Transverse colon (tissue), 4 donors: ENCODE data around the gene SMARCC1. TPM values are rescaled to one million over a fixed set of nuclear protein-coding genes. Genes with fewer than 3 reads are reported as not detected.
"Not testable (repeated sequence)": the region's sequence is repeated elsewhere in the genome, so short reads cannot be mapped to it uniquely, and the experiment has no call there.

Source experiments
- DNase-seq: peaks from one replicate; pipeline ENCODE4 v3.0.0-alpha.2; 2019
- H3K27ac ChIP-seq, 4 donors: fragments of 200-600 bp; sonication (generic); 2 replicates each; pipeline ENCODE4 v1.5.1; 2016 to 2018; ENCODE audit warnings: inconsistent platforms in 4 of 4
- H3K27me3 ChIP-seq: fragments of 200-600 bp; sonication (generic); 2 replicates; pipeline ENCODE4 v1.5.1; 2017; ENCODE audit warnings: inconsistent platforms
- H3K36me3 ChIP-seq, 4 donors: fragments of 200-600 bp; sonication (generic); 2 replicates each; pipeline ENCODE4 v1.5.1; 2017 to 2019; ENCODE audit warnings: inconsistent platforms in 4 of 4
- H3K4me1 ChIP-seq, 4 donors: fragments of 200-600 bp; sonication (generic); 2 replicates each; pipeline ENCODE4 v1.5.1; 2017 to 2020; ENCODE audit warnings: inconsistent platforms in 4 of 4
- H3K4me3 ChIP-seq, 4 donors: fragments of 200-600 bp; sonication (generic); 1 replicate in 1 of 4; 2 replicates in 3 of 4; pipeline versions ENCODE4 v1.5.1 to v1.6.1; 2017 to 2019; ENCODE audit warnings: inconsistent platforms in 4 of 4
- H3K9me3 ChIP-seq, 2 donors: fragments of 200-600 bp; sonication (generic); 2 replicates each; pipeline ENCODE4 v1.5.1; 2017 to 2019; ENCODE audit warnings: inconsistent platforms in 2 of 2
- CTCF ChIP-seq, 5 experiments: fragments of 200-600 bp in 3 of 5; fragments of 450-650 bp in 2 of 5; sonication (generic) in 3 of 5; IDR thresholded peaks; 1 replicate in 2 of 5; 2 replicates in 3 of 5; pipeline ENCODE4 v1.5.1; 2016 to 2017; ENCODE audit warnings: antibody characterized with exemption in 5 of 5, inconsistent platforms in 3 of 5, mild to moderate bottlenecking in 2 of 5, moderate library complexity in 1 of 5
- EP300 ChIP-seq: sonication (generic); formaldehyde crosslinking; IDR thresholded peaks from one replicate; pipeline ENCODE4 v1.6.1; 2017; ENCODE audit warnings: antibody characterized with exemption, low read depth
- POLR2A ChIP-seq: fragments of 450-650 bp; IDR thresholded peaks from one replicate; pipeline ENCODE4 v1.6.1; 2016; ENCODE audit warnings: antibody characterized with exemption, mild to moderate bottlenecking, moderate library complexity
- POLR2AphosphoS5 ChIP-seq, 3 donors: sonication (generic); formaldehyde crosslinking; IDR thresholded peaks; one replicate each; pipeline ENCODE4 v1.6.1; 2016; ENCODE audit warnings: antibody characterized with exemption in 3 of 3
- WGBS, 2 donors: methylation state at CpG; one replicate each; pipeline ENCODE4 v1.1.5; 2018; ENCODE audit warnings: low coverage in 1 of 2; 5-methylcytosine and 5-hydroxymethylcytosine counted together
- in situ Hi-C, 4 donors: fragments of 200-750 bp; cut with MboI; loops; one replicate each; pipeline versions ENCODE4 v1.15.0 to v1.15.1; 2017; ENCODE audit warnings: low sequenced_read_pairs in 3 of 4, low pct_ligation_motif_present in 1 of 4, low pct_unique_long_range_greater_than_20kb in 1 of 4
- intact Hi-C: fragments of 100-400 bp; cut with DNase I; formaldehyde crosslinking; loops from one replicate; pipeline ENCODE4 v1.15.1; 2023; ENCODE audit warnings: low total_unique reads
- total RNA-seq, 4 donors: library from RNA; depleted of rRNA; stranded (reverse); fragments of >200 nt; gene quantifications; one replicate each; pipeline ENCODE4 v1.1.0, GENCODE V29; 2016

Gene SMARCC1
- 10 to 100 TPM; 21.3 to 70.8 (median 45.0) TPM for total RNA-seq

GRCh38 chr3:47781685-47782445, at the start of gene SMARCC1:
Gene SMARCC1, minus strand, starts transcription at chr3:47781893. Its CDS starts 96 bp downstream, at chr3:47781797.
- intact Hi-C loops: no loop called here
- Histone ChIP-seq H3K27me3 (no peaks in the 10 kb centered on the region), H3K4me3 (peak within 1 kb of the TSS; percentile 88 to 95 (median 94)), H3K9me3 (no peaks in the 10 kb centered on the region), H3K4me1 (peaks cover 10 to 34% (median 28%) of the 10 kb centered on the region in 4 donors), H3K27ac (peak within 1 kb of the TSS; percentile 94 to 99 (median 96)), H3K36me3 (no peaks in the 10 kb centered on the region)
- TF ChIP-seq EP300: peak; percentile 5
- peak; percentile 96 for TF ChIP-seq POLR2A
- TF ChIP-seq CTCF (IDR thresholded peaks at IDR 0.05): peak in 4 of 5 experiments; percentile 8 to 48 (median 27)
- TF ChIP-seq POLR2AphosphoS5 (IDR thresholded peaks at IDR 0.05): peak; percentile 96 to 99 (median 99)
- WGBS, 2 donors: 0% methylated on average over 74 of the region's 79 CpGs; no CpG with 5 or more reads in 1 of the 2 donors
- in situ Hi-C loops: loop anchor here in 2 of 4 donors (10.0 to 25.0 kb wide), 2 partner anchors 257 to 370 kb away; no protein-coding TSS in a partner anchor
- peak; percentile 99 for DNase-seq

DNA sequence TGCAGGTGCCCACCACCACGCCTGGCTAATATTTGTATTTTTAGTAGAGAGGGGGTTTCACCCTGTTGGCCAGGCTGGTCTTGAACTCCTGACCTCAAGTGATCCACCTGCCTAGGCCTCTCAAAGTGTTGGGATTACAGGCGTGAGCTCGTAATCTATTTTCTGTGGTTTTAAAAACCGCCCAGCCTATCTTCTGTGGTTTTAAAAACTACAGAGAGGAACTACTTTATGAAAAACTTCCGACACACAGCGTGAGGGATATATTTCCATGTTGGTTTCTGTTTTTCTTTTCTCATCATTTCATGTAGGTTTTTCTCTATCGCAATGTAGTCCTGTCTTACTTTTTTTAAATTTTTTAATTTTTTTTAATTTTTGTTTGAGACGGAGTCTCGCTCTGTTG, 47.8 kb upstream of the SMARCC1 start:
- WGBS, 2 donors: 67 to 81% methylated on average over 6 to 9 of the region's 9 CpGs
- intact Hi-C loops: not testable (repeated sequence)

DNA sequence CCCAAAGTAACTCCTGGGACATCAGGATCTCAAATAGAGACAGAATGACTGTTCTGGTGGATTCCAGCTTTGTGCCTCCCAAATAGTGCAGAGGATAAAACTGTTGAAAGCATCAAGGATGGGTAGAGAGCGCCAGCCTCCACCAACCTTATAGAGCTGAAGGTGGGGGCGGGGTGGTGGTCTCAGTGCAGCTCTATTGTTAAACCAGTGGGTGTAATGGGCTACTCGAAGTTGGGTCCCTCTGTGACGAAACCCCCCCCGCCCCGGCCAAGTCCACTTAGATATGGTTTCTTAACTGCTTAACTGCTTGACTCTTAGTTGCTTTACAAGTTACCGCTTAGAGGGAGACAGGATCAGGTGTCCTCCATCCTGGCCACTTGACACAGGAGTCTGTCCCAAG, 43.9 kb upstream of the SMARCC1 start:
- TF ChIP-seq POLR2AphosphoS5 (IDR thresholded peaks at IDR 0.05) (no peak), EP300 (no peak), CTCF (IDR thresholded peaks at IDR 0.05) (no peak), POLR2A (no peak)
- intact Hi-C loops (no loop called here), in situ Hi-C loops (loop anchor here in 2 of 4 donors (25.0 kb wide), 2 partner anchors 162 to 337 kb away; no protein-coding TSS in a partner anchor)
- Histone ChIP-seq H3K27me3 (no peaks in the 10 kb centered on the region), H3K4me3 (peak overlapping the region; percentile 90 to 99 (median 96)), H3K9me3 (no peaks in the 10 kb centered on the region), H3K36me3 (peaks cover 0 to 30% (median 15%) of the 10 kb centered on the region in 4 donors), H3K27ac (peak overlapping the region; percentile 85 to 89 (median 88)), H3K4me1 (peaks cover 8 to 20% (median 20%) of the 10 kb centered on the region in 4 donors)
- no peak for DNase-seq
- WGBS, 2 donors: 21% methylated on average over 7 of the region's 7 CpGs; no CpG with 5 or more reads in 1 of the 2 donors

More for the DNA sequence above, 47.8 kb upstream of the SMARCC1 start:
- not testable (repeated sequence) for H3K4me3 ChIP-seq, DNase-seq, H3K27ac ChIP-seq, H3K9me3 ChIP-seq, H3K27me3 ChIP-seq
- Histone ChIP-seq H3K36me3 (peaks cover 0 to 61% (median 27%) of the 10 kb centered on the region in 4 donors), H3K4me1 (peaks cover 8 to 16% (median 16%) of the 10 kb centered on the region in 4 donors)
- in situ Hi-C loops: loop anchor here in 2 of 4 donors (25.0 kb wide), 2 partner anchors 158 to 333 kb away; no protein-coding TSS in a partner anchor

DNA sequence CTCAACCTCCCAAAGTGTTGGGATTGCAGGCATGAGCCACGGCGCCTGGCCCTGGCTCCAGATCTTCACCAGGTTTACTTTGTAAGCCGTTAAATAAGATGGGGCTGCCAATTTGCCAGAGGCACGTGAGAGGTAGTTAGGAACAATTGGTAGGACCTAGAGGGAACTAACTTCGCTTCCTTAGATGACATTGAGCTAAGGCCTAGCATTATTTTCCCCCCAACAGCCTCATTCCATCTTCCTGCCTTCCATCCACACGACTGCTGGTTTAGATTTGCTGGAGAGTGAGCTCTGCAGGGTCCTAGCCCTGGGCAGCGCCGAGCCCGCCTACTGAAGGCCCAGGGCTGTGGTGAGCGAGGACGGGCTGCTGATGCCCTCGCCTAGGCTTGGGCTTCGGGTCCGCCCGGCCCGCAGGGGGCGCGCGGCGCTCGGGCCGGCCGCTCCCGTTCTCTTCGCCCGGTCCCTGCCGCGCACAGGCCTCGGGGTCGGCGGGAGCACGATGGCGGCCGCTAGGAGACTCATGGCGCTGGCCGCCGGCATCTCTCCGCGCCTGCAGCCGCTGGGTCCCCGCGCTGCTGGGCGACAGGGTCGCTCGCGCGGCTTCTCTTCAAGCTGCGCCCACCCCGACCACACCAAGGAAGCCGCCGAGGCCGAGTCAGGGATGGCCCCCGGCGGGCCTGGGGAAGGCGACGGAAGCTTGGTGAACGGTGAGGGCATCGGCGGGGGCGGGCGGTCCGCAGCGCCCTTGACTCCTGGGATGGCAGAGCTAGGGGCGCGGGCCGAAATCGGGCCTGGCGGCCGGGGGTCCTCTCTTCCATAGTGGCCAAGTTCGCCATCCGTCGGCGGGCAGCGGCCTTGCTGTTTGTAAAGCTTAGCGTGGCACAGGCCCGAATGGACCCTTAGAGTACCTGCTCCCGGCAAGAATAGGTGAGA, 43.1 kb upstream of the SMARCC1 start:
- H3K36me3 ChIP-seq: peaks cover 0 to 22% (median 11%) of the 10 kb centered on the region in 4 donors
- peak overlapping the region; percentile 90 to 99 (median 96) for H3K4me3 ChIP-seq
- 3% methylated on average over 57 of the region's 77 CpGs; no CpG with 5 or more reads in 1 of the 2 donors for WGBS, 2 donors
- DNase-seq: peak; percentile 82
- no peaks in the 10 kb centered on the region for H3K9me3 ChIP-seq
- peaks cover 8 to 20% (median 20%) of the 10 kb centered on the region in 4 donors for H3K4me1 ChIP-seq
- intact Hi-C loops (no loop called here), in situ Hi-C loops (loop anchor here in 2 of 4 donors (25.0 kb wide), 2 partner anchors 162 to 337 kb away; no protein-coding TSS in a partner anchor)
- no peaks in the 10 kb centered on the region for H3K27me3 ChIP-seq
- peak overlapping the region; percentile 85 to 89 (median 88) for H3K27ac ChIP-seq
- peak; percentile 26 for TF ChIP-seq POLR2A
- peak; percentile 31 to 87 (median 73) for TF ChIP-seq CTCF (IDR thresholded peaks at IDR 0.05)
- peak in 2 of 3 donors; percentile 40 to 61 for TF ChIP-seq POLR2AphosphoS5 (IDR thresholded peaks at IDR 0.05)
- no peak for TF ChIP-seq EP300
